HS-5 (cell line): ENCODE measurements around the gene PHACTR3.
"Not testable (repeated sequence)": the region's sequence is repeated elsewhere in the genome, so short reads cannot be mapped to it uniquely, and the experiment has no call there.

Experiments used
- DNase-seq: peaks from one replicate; pipeline ENCODE4 v3.0.0-alpha.2; 2012; ENCODE audit warnings: low read depth

PHACTR3 gene

GRCh38 chr20:59603781-59604541 is at the start of gene PHACTR3:
PHACTR3 (plus strand) TSS chr20:59604540; CDS start chr20:59605015, 475 bp downstream.
- DNase-seq: no peak

GRCh38 chr20:59557733-59558529 is 46.4 kb upstream of the PHACTR3 start:
- DNase-seq: not testable (repeated sequence)

- no peak for DNase-seq
Observed at GRCh38 chr20:59559024-59559817, 45.1 kb upstream of the PHACTR3 start.

GRCh38 chr20:59559863-59560262 is 44.5 kb upstream of the PHACTR3 start:
- no peak for DNase-seq

GRCh38 chr20:59560588-59561227 is 43.6 kb upstream of the PHACTR3 start:
- DNase-seq: no peak

GRCh38 chr20:59561228-59561605 is 43.1 kb upstream of the PHACTR3 start:
- no peak for DNase-seq

- no peak for DNase-seq
Observed at GRCh38 chr20:59561614-59562277, 42.6 kb upstream of the PHACTR3 start.

- DNase-seq: no peak
Observed at GRCh38 chr20:59564171-59564570, 40.2 kb upstream of the PHACTR3 start.

- DNase-seq: no peak
Observed at GRCh38 chr20:59564943-59565342, 39.4 kb upstream of the PHACTR3 start.

GRCh38 chr20:59565768-59566461 is 38.4 kb upstream of the PHACTR3 start:
- DNase-seq: no peak

- DNase-seq: no peak
Observed at GRCh38 chr20:59566631-59567524, 37.5 kb upstream of the PHACTR3 start.

GRCh38 chr20:59567585-59568508 is 36.5 kb upstream of the PHACTR3 start:
- DNase-seq: no peak

- DNase-seq: no peak
Observed at GRCh38 chr20:59568509-59569024, 35.8 kb upstream of the PHACTR3 start.

GRCh38 chr20:59569305-59569704 is 35.0 kb upstream of the PHACTR3 start:
- DNase-seq: no peak

- DNase-seq: no peak
Observed at GRCh38 chr20:59571151-59571550, 33.2 kb upstream of the PHACTR3 start.

GRCh38 chr20:59571551-59572314 is 32.6 kb upstream of the PHACTR3 start:
- peak; percentile 29 for DNase-seq

- DNase-seq: no peak
Observed at GRCh38 chr20:59572515-59572914, 31.8 kb upstream of the PHACTR3 start.

- no peak for DNase-seq
Observed at GRCh38 chr20:59573837-59574236, 30.5 kb upstream of the PHACTR3 start.
